HG03097 (cell line): Measurements from ENCODE around the gene MIDN.

ENCODE experiments used
- ATAC-seq: cut with Tn5 transposase; IDR thresholded peaks from one replicate; pipeline ENCODE4 v1.9.1; 2021; ENCODE audit not compliant: unreplicated experiment, low FRiP score

The MIDN gene

GRCh38 chr19:1256646-1257474 lies 8.5 kb downstream of the MIDN start:
- ATAC-seq, result no peak

- ATAC-seq, result no peak
These were observed 9.2 kb downstream of the MIDN start for GRCh38 chr19:1257475-1258162.

GRCh38 chr19:1258163-1258492 lies 9.7 kb downstream of the MIDN start:
- no peak for ATAC-seq

- ATAC-seq, result no peak
These were observed 10.4 kb downstream of the MIDN start for GRCh38 chr19:1258707-1259205.

DNA sequence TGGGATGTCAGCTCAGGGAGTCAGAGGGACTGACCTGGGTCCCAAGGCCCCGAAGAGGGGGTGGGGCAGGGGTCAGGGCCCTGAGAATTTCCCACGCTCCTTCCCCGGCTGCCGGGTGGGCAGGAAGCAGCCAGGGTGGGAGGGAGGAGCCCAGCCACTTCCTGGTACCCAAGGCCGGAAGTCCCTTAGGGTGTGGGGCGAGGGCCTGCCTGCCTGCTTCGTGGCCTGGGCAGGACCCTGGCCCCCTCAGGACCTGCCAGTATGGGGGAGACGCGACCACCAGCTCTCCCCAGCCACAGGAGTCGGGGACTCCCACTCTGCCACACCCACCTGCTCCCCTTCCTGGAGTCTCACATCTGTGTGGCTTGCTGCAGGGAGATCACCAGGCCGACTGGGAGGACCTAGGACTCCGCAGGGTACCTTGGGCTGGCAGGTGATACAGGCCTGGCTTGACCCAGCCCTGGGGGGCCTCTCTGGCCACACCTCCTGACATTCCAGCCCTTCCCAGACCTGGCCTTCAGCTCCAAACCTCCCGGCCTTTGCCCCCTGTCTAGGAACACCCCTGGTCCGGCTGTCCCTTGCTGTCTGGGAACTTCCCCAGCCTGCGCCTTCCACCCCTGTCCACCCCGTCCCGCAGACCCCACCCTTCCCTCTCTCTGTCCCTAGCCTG lies 11.0 kb downstream of the MIDN start:
- peak; percentile 34 for ATAC-seq

GRCh38 chr19:1259876-1260748 lies 11.7 kb downstream of the MIDN start:
- ATAC-seq, result no peak

- peak; percentile 41 for ATAC-seq
These were observed 12.6 kb downstream of the MIDN start for GRCh38 chr19:1260749-1261537.

GRCh38 chr19:1261538-1261797 lies 13.1 kb downstream of the MIDN start:
- no peak for ATAC-seq

DNA sequence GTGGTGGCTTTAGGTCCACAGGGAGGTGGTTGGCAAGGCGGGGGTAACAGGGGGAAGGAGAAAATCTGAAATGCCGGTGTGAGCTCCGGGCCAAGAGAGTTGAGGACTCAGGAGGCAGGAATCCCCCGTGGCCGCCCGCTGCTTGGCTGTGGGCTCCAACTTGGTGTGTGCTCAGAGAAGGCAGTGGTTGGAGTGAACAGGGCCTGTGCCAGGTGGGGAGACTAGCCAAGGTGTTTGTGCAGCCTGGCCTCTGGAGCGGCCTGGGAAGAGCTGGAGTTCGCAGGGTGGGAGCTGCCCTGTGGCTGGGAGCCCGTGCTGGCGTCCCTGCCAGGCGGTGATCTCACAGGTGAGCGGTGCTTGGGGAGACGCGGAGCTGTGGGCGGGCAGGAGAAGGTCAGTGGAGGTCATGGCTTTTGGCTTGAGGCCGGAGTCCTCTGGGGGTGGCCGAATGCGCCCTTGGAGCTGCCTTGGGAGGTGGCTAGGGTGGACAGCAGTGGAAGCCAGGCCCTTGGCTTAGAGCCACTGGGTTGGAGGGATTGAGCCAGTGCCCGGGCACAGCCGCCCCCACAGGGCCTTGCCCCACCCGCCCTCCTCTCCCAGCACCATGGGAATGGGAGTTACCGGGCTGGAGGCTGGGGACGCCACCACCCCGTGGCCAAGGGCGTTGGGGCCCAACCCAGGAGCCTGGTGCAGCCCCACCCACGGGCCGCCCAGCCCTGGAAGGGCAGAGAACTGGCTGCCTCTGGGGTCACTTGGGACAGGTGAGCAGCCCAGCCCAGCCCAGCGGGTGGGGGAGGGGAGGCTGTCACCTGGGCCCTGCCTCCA lies 13.6 kb downstream of the MIDN start:
- ATAC-seq, result no peak

- ATAC-seq, result no peak
These were observed 14.3 kb downstream of the MIDN start for GRCh38 chr19:1262623-1263123.

DNA sequence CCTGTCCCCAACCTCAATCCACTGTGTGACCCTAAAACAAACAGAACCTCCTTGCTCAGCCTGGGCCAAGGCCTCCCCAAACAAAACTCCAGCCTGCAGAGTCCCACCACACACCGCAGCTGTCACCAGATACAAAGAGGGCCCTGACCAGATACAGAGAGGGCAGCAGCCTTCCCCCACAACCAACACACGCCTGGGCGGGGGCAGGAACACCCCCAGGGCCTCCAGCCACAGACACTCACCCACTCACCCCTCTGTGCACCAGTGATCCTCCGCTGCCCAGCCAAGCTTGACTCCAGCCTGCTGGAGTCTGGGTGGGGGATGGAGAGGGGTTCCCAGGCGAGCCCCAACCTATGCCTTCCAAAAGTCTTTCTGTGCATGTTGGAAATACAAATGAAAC lies 14.8 kb downstream of the MIDN start:
- ATAC-seq, result no peak

- ATAC-seq, result no peak
These were observed 16.6 kb downstream of the MIDN start for GRCh38 chr19:1264801-1265614.

- ATAC-seq, result no peak
These were observed 17.3 kb downstream of the MIDN start for GRCh38 chr19:1265615-1266128.

- peak; percentile 31 for ATAC-seq
These were observed 17.9 kb downstream of the MIDN start for GRCh38 chr19:1266129-1266915.

DNA sequence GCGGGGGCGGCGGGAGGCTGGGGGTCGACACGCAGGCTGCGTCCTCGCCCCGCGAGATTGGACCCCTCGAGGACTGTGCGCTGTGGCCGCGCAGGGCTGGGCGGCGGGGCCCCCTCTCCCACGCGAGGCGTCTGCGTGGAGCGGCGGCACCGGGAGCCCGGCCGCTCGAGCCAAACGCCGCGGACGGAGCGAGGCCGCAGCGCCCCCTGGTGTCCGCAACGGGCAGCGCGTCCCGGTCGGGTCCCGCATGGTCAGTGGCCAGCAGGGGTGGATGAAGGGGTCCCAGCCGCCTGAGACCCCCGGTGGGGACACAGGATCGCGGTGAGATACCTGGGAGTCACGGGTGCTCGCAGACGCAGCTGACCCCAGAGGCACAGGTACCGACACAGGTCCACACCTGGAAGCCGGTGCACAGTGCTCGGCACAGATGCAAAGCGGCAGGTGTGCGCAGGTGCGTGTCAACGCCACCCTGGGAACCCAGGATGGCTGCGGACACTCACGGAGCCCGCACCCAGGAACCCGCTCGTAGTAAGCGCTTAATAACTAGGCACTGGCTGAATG lies 18.6 kb downstream of the MIDN start:
- ATAC-seq, result peak; percentile 19

DNA sequence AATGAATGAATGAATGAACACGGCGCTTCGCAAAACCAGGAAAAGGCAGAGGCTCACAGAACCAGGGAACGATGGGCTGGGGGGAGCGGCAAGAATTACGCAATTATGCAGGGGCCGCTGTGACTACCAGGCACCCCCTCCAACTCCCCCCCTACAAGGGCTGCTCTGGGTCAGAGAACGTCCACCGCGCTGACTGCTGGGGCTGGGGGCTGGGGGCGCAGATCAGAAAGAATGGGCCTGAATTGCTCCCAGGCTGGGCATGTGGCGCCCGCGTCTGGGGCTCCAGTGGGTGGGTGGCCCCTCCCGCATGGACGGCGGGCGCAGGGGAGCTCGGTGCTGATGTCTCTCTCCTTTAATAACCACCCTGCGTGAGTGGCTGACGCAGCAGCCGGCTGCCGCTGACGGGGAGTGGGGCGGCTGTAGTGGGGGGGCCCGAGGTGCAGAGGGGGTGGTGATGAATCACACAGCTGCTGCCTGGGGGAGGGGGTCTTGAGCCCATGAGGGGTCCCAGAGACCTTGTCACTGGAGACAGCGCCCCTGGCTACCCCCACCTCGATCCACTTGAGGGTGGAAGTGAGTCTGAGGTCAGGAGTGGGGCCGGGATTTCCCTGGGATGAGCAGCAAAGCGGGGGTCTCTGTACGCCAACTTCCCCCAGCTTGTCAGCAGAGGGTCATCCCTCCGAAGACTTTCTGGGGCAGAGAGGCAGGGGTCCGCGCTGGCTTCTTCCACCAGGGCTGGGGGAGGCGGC lies 19.3 kb downstream of the MIDN start:
- ATAC-seq, result no peak
